B cell (primary cell): ENCODE data around the gene EHD3.

Source experiments
- CTCF ChIP-seq: fragments of 200-600 bp; IDR thresholded peaks from one replicate; pipeline ENCODE4 v1.8.0; 2022; ENCODE audit warnings: antibody characterized with exemption, mild to moderate bottlenecking
- EZH2 ChIP-seq: IDR thresholded peaks from 2 replicates; pipeline ENCODE4 v1.6.1; 2012; ENCODE audit warnings: borderline replicate concordance, low read depth, mild to moderate bottlenecking, moderate library complexity, low read length; ENCODE audit not compliant: insufficient read depth, poor library complexity, severe bottlenecking

DNA sequence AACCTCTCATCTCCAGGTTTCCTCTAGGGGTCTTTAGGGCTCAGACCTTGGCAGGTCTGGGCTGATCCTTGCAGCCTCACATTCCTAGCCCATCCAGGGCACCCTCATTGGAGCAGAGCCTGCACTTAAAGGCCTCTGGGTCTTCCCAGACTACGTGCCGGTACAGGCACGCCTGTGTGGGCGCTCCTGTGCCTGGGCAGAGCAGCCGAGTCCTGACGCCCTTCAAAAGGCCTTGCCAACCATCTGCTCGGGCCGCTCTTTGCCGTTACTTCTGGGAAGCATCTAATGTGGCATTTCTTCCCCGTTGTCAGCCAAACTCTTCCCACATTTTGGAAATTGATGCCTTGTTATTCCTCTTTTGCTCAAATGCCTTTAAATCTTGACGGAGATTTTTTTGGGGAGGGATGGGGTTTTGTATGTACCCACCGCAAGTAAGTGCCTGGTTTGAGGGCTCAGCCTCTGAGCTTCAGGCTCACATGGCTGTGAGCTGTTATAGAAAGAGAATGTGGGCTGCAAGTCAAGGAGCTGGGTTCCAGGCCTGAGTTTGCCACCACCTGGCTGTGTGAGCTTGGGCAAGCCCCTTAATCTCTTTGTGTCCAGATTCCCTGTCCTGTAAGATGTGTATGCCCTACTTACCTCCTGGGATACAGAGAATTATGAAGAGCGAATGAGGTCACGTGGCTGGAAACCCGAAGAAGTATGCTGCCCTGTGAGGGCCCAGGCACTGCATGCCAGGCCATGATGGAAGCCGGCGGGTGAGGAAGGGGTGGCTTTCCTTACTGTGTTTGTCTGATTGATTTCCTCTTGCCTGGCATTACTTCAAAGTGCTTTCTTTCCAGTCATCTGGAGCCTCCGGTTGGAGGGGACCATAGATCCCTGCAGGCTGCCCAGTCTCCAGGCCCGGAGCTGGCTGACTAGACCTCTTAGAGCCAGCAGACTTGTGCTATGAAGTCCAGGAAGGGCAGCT, 20.6 kb downstream of the EHD3 start:
- no peak for TF ChIP-seq CTCF
- TF ChIP-seq EZH2, result no peak
